Lower leg skin (tissue), 3 donors: Measurements from ENCODE around the gene CLPTM1L.

ENCODE experiments used
- POLR2A ChIP-seq, 2 donors: fragments of 450-650 bp; IDR thresholded peaks; one replicate each; pipeline ENCODE4 v1.6.1; 2016 to 2017; ENCODE audit warnings: antibody characterized with exemption in 2 of 2, mild to moderate bottlenecking in 1 of 2, moderate library complexity in 1 of 2
- TF ChIP-seq, protein P1 (sequence below), 3 donors: fragments of 450-650 bp; IDR thresholded peaks; one replicate each; pipeline ENCODE4 v1.5.1; 2016; ENCODE audit warnings: antibody characterized with exemption in 3 of 3, mild to moderate bottlenecking in 3 of 3, moderate library complexity in 2 of 3

DNA sequence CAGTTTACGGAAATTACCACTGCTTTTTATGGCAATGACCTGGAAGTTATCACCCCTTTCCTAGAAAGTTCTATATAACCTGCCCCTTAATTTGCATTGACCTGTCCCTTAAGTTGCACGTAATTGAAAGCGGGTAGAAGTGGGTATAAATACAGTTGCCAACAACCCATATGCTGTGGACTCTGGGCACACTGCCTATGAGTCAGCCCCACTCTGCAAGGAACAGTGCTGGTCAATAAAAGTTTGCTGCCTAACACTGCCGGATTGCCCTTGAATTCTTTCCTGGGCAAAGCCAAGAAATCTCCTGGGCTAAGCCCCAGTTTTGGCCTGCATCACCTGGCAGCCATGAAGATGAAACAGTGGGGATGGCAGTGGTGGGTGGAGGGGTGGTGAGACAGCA, 23.9 kb upstream of the CLPTM1L start:
- TF ChIP-seq POLR2A (IDR thresholded peaks at IDR 0.05) = no peak
- TF ChIP-seq, protein P1, sequence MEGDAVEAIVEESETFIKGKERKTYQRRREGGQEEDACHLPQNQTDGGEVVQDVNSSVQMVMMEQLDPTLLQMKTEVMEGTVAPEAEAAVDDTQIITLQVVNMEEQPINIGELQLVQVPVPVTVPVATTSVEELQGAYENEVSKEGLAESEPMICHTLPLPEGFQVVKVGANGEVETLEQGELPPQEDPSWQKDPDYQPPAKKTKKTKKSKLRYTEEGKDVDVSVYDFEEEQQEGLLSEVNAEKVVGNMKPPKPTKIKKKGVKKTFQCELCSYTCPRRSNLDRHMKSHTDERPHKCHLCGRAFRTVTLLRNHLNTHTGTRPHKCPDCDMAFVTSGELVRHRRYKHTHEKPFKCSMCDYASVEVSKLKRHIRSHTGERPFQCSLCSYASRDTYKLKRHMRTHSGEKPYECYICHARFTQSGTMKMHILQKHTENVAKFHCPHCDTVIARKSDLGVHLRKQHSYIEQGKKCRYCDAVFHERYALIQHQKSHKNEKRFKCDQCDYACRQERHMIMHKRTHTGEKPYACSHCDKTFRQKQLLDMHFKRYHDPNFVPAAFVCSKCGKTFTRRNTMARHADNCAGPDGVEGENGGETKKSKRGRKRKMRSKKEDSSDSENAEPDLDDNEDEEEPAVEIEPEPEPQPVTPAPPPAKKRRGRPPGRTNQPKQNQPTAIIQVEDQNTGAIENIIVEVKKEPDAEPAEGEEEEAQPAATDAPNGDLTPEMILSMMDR (IDR thresholded peaks at IDR 0.05) = no peak
